HG02852 (cell line): Measurements from ENCODE around the gene MUC20.
"Not testable (repeated sequence)": the region's sequence is repeated elsewhere in the genome, so short reads cannot be mapped to it uniquely, and the experiment has no call there.

Source experiments
- ATAC-seq: cut with Tn5 transposase; IDR thresholded peaks from one replicate; pipeline ENCODE4 v1.9.1; 2021; ENCODE audit warnings: mild to moderate bottlenecking, moderate library complexity; ENCODE audit not compliant: unreplicated experiment

Gene MUC20

GRCh38 chr3:195720831-195721506, at the start of gene MUC20:
Gene MUC20 (plus strand): TSS chr3:195720978. CDS start chr3:195721008, 30 bp downstream.
- not testable (repeated sequence) for ATAC-seq

GRCh38 chr3:195671283-195671682, 49.5 kb upstream of the MUC20 start:
- ATAC-seq = not testable (repeated sequence)

GRCh38 chr3:195673711-195674110, 47.1 kb upstream of the MUC20 start:
- not testable (repeated sequence) for ATAC-seq

GRCh38 chr3:195678391-195679015, 42.3 kb upstream of the MUC20 start:
- not testable (repeated sequence) for ATAC-seq

GRCh38 chr3:195680690-195681089, 40.1 kb upstream of the MUC20 start:
- ATAC-seq = not testable (repeated sequence)

- not testable (repeated sequence) for ATAC-seq
Measured at GRCh38 chr3:195681458-195682103, 39.2 kb upstream of the MUC20 start.

GRCh38 chr3:195682104-195682742, 38.6 kb upstream of the MUC20 start:
- not testable (repeated sequence) for ATAC-seq

- not testable (repeated sequence) for ATAC-seq
Measured at GRCh38 chr3:195683722-195684526, 36.9 kb upstream of the MUC20 start.

GRCh38 chr3:195684527-195685257, 36.1 kb upstream of the MUC20 start:
- not testable (repeated sequence) for ATAC-seq

GRCh38 chr3:195686537-195687208, 34.1 kb upstream of the MUC20 start:
- not testable (repeated sequence) for ATAC-seq

- not testable (repeated sequence) for ATAC-seq
Measured at GRCh38 chr3:195687209-195687760, 33.5 kb upstream of the MUC20 start.

GRCh38 chr3:195688471-195689183, 32.2 kb upstream of the MUC20 start:
- ATAC-seq = not testable (repeated sequence)

GRCh38 chr3:195689184-195690070, 31.4 kb upstream of the MUC20 start:
- ATAC-seq = not testable (repeated sequence)

- ATAC-seq = no peak
Measured at GRCh38 chr3:195690951-195691350, 29.8 kb upstream of the MUC20 start.

GRCh38 chr3:195691596-195692353, 29.0 kb upstream of the MUC20 start:
- ATAC-seq = not testable (repeated sequence)

GRCh38 chr3:195692354-195692685, 28.5 kb upstream of the MUC20 start:
- ATAC-seq = no peak
